CD4-positive, alpha-beta T cell treated with Interleukin-17A for 4 hours (primary cell): ENCODE measurements around the gene USP1.

Experiments
- DNase-seq: peaks from one replicate; pipeline ENCODE4 v3.0.0-alpha.2; 2020; ENCODE audit warnings: mixed read lengths

Gene USP1

GRCh38 chr1:62426794-62427193 lies 10.1 kb upstream of the USP1 start:
- DNase-seq = no peak

- DNase-seq = no peak
Measured at GRCh38 chr1:62428351-62428750, 8.5 kb upstream of the USP1 start.

- no peak for DNase-seq
Measured at GRCh38 chr1:62429581-62429980, 7.3 kb upstream of the USP1 start.

DNA sequence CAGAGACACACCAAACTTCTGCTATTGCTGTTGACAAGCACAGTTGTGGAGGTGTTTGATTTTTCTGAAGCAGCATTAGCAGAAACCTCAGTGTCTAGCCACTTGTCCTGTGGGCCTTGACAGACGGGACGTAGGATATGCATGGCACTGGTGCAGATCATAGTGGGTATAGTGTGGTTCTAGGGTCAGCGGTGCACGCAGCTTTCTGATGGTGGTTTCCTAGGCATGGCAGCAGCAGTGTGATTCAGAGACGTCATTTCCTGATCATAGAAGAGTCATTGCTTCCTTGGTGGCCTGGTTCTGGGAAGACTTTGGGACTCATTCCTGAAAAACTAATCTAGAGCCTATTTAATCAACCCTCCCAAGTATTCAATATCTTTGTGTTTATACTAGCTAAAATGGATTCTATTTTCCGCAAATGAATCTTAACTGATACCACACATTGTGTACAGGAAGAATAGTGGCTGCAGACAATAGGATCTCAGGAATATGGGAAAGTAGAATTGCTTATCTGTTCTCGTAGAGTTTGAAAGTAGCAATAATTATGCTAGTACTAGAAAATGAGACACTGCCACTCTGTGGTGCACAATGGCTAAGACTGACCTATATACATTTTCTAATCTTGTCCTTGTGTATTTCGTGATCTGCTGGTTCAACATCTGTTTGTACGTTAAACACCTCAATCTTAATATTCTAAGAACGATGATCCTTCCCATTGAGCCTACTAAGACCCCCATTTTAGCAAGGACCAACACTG lies 2.8 kb upstream of the USP1 start:
- no peak for DNase-seq

GRCh38 chr1:62434618-62435001 lies 2.2 kb upstream of the USP1 start:
- DNase-seq = no peak

DNA sequence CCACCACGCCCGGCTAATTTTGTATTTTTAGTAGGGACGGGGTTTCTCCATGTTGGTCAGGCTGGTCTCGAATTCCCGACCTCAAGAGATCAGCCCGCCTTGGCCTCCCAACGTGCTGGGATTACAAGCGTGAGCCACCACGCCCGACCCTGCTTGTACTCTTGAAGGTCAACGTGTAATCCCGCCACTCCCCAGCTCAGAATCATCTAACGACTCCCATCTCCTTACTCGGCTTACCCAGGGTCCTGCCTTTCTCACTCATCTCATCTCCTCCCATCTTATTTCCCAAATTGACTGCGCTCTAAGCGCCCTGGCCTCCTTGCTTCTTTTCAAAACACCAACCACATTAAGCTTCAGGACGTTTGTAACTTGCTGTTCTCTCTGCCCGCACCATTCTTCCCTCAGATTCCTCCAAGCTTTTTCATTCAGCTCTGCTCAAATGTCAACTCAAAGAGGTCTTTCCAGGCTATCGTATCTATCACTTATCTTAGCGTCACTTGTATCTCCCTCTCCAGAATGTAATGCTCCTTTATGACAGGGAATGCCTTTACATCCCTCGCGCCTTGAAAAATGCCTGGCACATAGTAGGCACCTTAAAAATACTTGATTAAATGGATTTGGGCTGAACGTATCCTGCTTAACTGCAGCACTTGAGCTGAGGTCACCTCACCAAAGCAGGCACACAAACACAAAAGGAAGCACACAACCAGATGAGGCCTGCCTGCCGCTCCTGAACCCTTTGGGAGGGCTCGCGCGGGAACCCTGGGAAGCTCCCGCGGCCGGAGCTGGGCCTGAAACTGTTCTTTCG lies 1.4 kb upstream of the USP1 start:
- DNase-seq = peak; percentile 10

DNA sequence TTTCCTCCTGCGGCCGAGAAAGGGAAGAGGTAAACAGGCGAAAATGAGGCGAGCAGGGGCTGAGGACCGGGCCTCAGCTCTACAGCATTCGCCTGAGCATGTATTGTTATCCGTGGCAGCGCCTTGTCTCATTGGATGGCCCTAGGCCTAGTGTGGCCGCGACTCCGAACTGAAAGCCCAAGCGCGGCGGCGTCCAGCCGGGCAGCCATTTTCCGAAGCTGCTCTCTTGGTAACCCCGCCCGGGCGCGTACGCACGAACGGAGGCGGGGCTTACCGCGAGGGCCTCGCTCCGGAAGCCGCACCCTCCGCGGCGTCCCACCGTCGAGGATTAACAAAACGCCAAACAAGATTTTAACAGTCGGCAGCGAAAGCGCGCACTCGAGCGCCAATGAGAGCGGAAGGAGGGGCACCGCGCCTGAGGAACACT lies 797 bp upstream of the USP1 start:
- DNase-seq = peak; percentile 96

DNA sequence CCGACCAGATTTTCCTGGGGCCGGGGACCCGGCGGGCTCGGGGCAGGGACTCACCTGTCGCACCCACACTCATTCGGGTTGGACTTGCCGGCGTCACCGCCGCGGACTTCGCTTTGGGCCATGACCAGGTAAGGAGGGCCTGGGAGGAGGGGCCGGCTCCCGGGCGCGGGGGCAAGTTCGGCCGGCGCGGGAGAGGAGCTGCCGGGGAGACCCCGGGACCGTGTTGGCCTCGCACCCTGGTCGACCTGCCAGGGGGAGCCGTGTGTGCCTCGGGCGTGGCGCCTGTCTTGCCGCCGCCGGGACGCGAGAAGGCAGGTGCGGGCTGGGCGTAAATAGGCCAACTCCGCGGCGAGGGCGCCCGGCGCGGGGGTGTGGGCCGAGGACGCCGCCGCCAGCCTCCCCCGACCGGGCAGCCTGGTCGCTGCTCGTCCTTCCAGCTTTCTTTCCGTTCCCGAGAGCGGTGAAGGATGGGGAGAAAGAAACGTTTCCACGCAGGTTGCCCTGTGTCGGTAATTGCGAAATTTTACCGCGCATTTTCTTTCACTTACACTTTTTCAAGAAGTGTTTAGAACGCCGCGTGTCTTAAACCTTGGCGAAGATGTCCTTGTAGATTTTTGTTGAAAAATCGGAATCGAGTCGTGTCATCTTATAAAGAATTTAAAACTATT lies 558 bp downstream of the USP1 start:
- peak; percentile 49 for DNase-seq

- no peak for DNase-seq
Measured at GRCh38 chr1:62438163-62438562, 1.3 kb downstream of the USP1 start.

DNA sequence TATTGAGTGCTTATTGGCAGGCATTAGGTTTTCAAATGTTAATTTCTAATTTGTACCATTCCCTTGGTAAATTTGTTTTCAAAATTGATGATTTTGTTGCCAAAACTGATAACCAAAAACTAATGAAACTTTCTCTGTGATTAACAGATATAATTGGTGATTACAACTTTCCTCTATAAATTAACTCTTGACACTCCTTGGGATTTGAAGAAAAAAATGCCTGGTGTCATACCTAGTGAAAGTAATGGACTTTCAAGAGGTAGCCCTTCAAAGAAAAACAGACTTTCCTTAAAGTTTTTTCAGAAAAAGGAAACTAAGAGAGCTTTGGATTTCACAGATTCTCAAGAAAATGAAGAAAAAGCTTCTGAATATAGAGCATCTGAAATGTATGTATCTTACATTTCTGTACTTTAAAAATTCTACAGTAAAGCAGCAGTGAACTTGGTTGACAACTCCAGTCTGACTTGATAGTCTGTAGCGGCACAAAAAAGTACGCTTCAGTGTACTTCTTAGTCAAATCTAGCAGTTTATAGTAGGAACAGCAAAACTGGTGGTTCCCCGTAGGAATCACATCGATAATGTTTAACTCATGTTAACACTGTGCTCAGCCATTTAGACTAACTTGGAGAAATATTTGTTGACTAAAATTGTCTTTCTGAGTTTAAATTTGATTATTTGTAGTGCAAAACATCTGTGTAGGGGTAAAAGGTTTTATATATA lies 3.0 kb downstream of the USP1 start:
- DNase-seq = no peak

DNA sequence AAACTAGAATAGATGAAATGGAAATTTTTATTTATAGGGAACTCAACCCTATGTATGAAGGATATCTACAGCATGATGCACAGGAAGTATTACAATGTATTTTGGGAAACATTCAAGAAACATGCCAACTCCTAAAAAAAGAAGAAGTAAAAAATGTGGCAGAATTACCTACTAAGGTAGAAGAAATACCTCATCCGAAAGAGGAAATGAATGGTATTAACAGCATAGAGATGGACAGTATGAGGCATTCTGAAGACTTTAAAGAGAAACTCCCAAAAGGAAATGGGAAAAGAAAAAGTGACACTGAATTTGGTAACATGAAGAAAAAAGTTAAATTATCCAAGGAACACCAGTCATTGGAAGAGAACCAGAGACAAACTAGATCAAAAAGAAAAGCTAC lies 7.9 kb downstream of the USP1 start:
- DNase-seq = no peak

GRCh38 chr1:62448221-62448933 lies 11.5 kb downstream of the USP1 start:
- no peak for DNase-seq

GRCh38 chr1:62450301-62450700 lies 13.5 kb downstream of the USP1 start:
- DNase-seq = no peak

DNA sequence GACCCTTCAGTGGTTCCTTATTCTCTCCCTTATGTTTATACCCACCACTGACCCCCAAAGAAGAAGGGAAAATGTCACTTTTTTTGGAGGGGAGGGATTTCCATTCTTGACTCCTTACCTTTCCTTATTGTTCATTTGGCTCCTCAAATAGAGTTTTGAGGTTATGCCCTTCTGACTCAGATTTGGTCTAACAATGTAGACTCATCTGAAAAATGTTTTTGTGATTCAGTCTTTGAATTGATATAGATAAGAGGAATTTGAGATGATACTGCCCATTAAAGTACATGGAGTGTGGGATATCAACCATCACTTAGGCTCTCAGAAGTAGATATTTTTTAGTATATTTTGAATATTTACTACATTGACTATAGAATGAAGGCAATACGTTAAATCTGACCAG lies 16.1 kb downstream of the USP1 start:
- DNase-seq = no peak

DNA sequence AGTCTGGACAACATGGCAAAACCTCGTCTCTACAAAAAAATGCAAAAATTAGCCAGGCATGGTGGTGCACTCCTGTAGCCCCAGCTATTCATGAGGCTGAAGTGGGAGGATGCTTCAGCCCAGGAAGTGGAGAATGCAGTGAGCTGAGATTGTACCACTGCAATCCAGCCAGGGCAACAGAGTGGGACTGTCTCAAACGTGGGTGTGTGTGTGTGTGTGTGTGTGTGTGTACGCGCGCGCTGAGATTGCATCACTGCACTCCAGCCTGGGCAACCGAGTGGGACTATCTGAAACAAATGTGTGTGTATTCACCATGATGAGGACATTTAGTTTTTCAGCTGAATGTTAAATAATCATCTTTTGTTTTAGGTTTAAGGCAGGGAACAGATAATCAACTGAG lies 21.1 kb downstream of the USP1 start:
- DNase-seq = peak; percentile 5

DNA sequence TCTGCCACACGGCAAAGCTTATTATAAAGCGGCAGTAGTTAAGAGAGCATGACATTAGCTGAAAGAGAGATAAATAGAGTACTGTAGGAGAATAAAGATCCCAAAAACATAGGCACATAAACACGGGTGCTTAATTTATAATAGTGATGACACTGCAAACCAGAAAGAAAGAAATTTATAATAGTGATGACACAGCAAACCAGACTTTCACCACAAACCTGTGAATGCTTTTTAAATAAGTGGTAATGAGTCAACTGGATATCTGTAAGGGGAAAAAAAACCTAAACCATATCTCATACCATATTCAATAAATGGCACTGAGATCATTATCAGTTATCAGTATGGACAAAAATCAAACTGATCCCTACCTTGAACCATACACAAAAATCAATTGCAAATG lies 25.5 kb downstream of the USP1 start:
- DNase-seq = no peak

DNA sequence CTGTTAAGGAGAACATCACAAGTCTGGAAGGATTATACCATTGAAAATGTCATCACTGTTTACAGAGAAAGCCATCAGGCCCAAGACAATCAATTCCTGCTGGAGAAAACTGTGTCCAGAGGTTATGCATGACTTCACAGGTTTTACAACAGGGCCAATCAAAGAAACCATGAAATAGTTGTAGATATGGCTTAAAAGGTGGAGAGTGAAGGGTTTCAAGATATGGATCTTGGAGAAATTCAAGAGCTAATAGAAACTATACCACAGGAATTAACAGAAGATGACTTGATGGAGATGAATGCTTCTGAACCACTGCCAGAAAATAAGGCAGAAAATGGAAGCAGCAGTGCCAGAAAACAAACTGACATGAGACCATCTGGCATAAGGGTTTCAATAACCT lies 30.2 kb downstream of the USP1 start:
- no peak for DNase-seq

DNA sequence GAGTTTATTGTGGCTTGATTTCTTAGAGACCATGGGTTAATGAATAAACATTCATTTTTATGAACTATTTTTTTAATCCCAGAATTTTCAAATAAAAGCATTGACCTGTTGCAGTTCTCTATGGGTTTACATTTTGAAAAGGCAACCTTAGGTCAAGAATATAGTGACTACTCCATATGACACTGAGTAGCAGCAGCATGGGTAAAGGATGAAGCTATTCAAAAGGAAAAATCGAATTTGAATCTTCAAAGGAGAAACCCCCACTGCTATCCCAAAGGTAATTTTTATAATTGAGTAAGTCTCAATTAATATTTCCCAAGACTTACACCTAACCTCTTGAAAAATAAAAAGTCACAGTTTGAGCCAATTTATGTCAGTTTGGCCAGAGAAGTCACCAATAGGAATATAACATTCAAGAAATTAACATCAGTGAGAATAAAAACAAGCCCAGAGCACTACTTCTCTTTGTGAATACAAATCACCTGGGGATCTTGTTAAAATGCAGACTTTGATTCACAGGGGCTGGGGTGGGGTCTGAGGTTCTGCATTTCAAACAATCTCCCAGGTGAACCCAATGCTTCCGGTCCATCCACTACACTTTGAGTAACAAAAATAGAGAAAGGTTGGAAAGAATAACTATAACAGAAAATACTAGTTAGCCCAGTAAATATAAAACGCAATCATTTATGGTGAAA lies 39.8 kb downstream of the USP1 start:
- DNase-seq = no peak

DNA sequence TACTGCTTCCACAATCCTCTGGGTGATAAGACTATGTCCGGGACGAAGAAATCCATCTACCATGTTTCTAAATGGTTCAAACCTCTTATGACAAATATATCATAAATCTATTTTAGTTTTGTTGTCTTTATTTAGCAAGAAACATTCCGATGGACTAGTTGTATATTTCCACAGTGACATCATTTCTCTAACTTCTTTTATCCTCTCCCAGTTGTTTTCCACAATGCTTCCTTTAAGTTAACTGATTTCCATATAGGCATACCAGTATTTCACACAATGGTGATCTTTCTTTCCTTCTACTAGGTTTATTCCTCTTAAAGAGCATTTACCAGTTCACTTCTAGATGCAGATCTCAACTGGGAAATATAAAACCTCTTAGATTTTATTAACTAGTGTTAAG lies 44.8 kb downstream of the USP1 start:
- DNase-seq = no peak

DNA sequence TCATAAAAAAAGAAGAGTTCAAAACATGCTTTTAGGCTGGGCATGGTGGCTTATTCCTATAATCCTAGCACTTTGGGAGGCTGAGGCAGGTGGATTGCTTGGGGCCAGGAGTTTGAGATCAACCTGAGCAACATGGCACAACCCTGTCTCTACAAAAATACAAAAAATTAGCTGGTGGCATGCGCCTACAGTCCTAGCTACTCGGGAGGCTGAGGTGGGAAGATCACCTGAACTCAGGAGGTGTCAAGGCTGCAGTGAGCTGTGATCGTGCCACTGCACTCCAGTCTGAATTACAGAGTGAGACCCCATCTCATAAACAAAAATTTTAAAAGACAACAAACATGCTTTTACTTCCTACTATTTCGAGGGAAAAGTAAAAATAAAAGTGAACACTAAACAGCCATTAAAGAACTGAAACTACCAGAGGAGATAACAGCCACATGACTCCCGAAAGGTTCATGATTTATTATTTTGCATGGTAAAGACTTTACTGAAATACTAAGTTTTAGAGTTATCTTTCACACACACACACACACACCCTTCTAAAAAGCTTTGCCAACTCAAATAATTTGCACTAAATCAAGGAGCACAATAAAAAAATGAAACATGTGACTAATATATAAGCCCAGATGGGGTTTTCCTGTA lies 48.1 kb downstream of the USP1 start:
- DNase-seq = no peak

DNA sequence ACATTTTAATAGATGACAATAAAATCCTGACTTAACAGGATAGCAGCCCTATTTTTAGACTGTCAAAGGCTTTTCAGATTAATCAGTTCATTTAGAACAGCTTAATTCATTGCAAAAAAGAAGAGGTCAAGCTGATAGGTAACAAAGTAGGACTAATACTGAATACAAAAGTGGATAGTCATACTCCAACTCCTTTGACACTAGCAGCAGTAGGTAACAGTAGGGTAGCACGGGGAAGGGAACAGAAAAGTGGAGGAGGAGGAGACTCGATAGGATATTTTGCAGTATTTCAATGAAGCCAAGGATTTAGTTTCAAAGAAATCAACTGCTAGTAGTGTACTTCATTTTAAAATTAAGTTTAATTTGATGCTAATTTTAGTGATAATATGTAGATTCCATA lies 51.1 kb downstream of the USP1 start:
- DNase-seq = no peak
